Amygdala (tissue), 56 donors: ENCODE results near the gene SNRPD3.

ENCODE experiments used
- DNase-seq, 56 donors: peaks; one replicate each; lab custom pipeline; 2025; lab: John Stamatoyannopoulos, UW

Gene SNRPD3

DNA sequence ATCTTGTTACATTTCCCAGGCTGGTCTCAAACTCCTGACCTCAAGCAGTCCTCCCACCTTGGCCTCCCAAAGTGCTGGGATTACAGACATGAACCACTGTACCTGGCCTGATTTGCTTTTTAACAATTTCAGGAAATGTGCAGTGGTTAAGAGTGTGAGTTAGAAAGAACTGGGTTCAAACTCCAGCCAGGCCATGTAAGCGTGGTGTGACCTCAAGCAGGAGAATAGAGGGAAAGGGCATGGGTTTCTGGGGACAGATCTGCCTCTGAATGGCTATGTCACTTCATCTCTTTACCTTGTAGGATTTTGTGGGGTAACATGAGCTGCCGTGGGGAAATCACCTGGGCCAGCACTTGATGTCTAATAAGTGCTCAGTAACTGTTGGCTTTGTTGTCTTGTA lies 9.3 kb downstream of the SNRPD3 start:
- no peak for DNase-seq

DNA sequence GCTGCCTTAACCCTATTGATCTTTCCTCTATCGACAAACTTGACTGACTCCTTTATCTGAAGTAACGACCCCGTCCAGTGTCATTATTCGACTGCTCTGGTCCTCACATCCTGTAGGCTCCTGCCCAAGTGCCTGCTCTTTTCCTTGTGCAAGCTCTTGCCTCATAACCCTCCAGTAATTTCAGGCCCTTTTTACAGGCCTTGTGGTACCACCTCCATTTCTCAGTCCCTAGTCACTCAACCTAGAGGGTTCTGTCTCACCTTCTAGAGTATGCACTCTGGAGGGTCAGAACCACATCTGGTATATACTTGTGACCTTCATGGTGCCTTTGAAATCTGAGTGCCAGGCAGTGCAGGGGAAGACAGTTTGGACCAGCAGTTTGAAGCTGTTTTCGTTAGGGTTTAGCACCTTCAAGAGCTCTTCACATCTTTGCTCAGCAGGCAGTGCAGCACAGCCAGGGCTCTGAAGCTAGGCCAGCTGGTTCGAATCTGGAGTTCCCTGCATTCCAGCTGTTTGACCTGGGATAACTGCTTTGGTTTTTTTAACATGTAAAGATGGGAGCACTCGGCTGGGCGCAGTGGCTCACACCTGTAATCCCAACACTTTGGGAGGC lies 11.2 kb downstream of the SNRPD3 start:
- DNase-seq, result no peak

DNA sequence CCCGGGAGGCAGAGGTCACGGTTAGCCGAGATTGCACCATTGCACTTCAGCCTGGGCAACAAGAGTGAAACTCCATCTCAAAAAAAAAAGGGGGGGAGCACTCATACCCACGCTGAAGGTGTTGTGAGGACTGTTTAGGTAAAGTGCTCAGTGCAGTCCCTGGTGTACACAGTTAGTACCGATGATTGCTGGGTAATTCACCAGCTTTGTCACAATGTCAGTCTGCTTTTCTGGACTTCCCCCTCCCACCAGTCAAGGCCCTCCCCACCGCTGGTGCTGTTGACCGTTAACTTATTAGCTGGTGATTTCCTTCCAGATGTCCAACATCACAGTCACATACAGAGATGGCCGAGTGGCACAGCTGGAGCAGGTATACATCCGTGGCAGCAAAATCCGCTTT lies 11.9 kb downstream of the SNRPD3 start:
- DNase-seq, result no peak

DNA sequence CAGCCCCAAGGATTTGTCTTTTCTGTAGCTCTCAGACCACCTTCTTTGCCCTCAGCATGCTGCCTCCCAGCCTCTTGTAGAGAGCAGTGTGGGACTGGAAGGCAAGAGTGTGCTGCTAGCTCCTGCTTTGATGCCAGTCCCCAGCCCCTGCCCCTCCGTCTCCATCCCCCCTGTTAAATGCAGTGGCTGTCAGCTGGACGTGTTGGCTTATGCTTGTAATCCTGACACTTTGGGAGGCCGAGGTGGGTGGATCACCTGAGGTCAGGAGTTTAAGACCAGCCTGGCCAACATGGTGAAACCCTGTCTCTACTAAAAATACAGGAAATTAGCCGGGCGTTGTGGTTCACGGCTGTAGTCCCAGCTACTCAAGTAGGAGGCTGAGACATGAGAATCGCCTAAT lies 15.5 kb downstream of the SNRPD3 start:
- DNase-seq, result no peak

DNA sequence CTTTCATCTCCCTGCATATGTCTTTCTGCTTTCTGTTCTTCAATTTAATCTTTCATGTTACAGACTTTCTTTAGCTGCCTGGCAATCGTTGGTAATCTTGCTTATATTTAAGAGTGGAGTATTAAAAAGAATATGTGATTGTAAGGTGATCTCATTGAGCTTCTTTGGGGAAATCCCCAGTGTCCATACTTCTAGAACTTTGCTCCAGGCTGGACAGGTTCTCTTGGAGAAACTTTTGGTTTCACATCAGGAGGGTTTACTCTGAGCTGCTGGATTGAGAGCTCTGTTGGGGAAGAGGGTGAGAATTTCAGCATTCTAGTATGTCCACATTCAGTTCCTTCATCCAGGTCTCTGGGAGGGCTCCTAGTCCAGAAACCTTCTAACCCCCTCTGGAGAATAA lies 21.0 kb downstream of the SNRPD3 start:
- no peak for DNase-seq

DNA sequence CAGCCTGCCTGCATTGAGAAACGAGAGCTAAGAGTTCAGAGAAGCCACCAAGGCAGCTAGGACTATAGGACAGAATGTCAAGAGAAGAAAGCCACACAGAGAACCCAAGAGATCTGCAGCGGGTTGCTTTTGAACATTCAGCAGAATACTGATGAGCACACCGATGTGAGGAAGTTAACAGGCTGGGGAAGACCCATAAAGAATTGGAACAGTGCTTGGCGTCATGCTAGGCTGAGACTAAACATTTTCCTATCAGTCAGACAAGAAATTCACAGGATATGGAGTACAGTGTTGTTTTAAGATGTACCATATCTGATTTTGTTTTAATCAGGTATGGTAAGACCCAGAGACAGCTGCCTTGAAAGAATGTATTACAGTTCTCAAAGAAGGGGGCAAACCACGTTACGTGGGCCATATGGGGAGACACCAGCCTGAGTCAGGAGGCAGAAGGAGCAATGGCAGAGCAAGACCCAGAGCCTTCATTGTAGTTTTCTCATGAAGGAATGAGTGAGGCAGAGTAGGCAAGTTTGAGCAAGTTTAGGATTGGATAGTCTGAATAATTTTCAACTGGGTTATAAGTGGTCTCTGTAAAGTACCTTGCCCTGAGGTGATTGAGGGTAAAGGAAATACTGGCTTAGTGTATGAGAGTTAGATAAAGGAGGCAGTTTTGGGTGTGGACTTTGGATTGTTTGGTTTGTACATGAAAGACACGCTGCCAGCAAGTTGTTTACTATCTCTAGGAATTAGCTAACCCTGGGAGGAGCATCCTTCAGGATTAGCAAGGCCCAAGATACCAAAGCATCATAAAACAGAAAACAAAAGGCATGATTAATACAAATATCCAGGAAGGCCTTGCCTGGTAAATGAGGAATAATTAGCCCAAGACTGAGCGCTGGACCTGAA lies 22.8 kb downstream of the SNRPD3 start:
- no peak for DNase-seq

DNA sequence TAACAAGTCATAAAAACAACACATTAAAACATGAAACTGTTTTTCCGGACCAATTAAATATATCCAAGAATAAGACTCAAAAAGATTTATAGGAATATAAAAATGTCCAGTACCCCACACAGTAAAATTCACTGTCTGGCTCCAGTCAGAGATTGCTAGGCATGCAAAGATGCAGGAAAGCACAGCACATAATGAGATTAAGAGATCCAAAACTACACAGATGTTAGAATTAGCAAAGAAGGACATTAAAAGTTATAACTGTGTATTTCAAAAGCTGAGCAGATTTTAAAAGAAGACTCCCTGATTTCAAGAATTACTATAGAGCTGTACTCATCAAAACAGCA lies 23.4 kb downstream of the SNRPD3 start:
- no peak for DNase-seq

DNA sequence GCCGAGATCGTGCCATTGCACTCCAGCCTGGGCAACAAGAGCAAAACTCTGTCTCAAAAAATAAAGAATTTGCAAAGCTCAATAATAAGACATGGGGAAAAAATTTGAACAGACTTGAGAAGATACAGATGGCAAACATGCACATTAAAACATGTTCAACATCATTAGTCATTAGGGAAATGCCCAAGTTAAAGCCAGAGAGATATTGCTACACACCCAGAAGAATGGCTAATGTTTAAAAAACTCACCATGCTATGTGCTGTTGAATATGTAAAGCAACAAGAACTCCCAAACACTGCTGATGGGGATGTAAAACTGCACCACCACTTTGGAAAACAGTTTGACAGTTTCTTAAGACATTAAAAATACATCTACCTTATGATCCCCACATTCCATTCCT lies 24.5 kb downstream of the SNRPD3 start:
- no peak for DNase-seq

DNA sequence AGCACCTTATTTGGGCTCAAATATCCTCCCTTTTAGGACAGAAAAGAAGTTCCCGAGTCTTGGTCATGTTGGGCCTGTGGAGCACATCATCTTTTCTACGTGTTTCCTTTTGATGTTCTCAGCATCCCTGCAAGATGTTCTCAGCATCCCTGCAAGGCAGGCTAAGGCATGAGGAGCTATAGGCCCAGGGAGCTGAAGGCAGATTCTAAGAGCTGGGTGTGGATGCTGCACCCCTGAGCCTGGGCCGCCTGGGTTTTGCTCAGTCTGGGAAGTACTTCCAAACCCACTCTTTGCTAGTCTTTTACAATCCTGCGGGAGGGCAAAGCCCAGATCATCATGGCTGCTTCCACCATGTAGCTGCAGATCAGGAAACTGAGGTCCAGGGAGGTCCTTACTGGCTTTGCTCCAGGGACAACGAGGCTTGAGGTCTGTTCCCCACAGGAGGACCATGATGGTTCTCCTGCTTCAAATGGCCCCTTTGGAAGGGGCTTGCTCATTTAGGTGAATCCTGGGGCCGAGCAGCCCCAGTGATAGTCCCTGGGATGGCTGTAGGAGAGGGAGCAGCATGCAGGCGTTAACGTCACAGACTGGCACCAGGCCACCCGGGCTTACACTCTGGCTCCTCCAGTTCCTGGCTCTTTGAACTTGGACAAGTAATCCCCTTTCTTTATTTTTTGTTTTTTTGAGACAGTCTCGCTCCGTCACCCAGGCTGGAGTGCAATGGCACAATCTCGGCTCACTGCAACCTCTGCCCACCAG lies 26.4 kb downstream of the SNRPD3 start:
- DNase-seq, result no peak

DNA sequence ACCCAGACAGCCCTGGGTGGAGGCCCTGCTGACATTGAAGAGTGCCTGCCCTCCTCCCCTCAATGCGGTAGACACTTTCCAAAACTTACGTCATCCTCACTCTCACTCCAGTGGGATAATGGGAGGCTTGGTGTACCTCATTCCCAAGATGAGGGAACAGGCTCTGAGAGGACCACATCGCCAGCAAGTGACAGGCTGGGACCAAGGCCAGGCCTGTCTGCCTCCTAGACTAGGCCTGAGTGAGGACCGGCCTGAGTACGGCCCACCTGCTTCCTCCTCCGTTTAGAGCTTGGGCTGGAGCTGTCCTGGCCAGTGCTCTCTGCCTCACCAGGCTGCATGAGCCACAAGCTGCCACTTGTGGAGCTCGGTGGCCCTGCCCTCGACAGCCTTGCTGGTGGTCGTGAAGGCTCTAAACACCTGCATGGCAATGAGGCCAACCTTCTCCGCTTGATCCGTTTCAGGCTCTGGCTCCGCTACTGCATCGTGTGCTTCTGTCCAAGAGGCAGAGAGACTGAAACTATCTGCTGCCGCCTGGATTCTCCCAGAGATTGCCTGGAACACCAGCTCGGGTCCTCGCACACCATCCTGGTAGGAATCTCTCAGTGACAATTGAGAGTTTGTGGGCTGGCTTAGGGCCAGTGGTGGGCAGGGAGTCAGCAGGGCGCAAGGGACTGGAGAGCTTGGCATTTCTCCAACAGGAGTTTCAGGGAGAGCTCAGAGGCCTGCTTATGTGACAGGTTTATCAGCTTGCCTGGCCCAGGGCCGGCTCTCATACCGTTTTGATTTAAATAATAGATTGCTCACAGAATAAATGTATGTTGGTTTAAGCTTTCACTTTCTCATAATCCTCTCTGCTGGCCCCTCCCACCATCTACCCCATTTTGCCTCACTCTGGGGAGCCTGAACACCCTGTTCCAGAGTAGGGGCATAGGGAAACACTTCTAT lies 27.7 kb downstream of the SNRPD3 start:
- peak in 2 of 56 donors; percentile 18 to 69 for DNase-seq

DNA sequence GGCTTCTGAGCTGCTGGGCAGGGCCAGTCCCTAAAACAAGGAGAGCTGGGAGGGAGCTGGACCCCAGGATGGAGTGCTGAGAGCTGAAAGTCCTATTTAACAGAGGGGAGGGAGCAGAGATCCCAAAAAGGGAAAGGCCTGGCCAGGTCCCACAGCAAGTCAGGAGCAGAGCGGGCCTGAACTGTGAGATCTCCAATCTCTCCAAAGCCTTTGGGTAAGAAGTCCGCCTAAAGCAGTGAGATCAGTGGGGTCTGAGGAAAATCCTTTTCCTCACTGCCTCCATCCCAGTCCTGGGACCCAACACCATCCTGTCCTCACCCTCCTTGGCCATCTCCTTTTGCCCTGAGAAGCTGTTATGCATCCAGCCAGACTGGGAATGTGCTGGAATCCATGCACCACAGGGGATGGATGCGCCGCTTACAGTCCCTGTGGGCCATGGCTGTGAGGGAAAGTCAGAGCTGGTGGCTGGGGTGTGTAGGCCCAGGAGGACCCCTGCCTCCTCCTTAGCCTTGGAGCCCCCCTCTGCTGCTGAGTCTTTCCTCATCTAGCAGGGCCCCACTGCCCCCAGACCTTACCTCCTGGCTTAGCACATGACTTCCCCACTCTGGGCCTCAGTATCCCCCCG lies 28.5 kb downstream of the SNRPD3 start:
- DNase-seq, result no peak

DNA sequence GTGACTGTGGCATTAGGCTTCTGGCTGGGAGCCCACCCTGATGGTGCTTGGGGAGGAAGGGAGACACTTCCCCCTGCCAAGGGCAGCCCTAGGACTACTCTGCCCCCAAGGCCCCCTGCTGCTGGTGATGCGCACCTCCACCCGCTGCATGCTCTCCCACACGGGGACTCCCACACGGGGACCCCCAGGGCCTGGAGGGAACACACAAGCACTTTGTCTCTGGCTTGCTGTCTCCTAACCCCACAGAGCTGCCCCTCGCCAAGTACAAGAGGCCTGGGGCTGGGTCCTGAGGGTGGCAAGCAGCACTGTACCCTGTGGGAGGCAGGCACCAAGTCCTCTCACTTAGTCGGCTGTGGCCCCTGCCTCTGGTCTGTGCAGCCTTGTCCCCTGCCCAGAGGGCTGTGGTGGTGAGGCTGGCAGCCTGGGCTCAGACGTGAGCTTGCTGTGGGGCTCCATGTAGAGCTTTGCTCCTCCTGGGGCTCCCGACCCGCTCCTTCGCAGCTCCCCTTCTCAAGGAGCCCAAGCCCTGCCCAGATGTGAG lies 29.1 kb downstream of the SNRPD3 start:
- DNase-seq, result no peak

DNA sequence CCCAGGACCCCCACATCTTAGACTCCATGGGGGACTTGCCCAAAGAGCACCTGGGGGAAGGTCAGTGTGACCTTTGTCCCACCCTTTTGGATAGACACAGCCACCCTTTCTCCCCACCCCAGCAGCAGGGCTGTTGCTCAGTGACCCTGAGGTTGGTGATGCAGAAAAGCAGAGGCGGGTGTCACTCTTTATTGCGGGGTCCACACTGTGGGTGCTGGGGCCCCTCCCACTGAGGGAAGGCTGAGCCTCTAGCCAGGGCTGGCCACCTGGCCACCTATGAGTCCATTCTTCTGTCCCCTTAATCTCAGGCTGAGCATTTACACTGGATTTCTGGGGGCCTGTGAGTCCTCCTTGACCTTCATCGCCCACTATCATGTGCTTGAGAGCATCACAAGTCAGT lies 29.7 kb downstream of the SNRPD3 start:
- no peak for DNase-seq

DNA sequence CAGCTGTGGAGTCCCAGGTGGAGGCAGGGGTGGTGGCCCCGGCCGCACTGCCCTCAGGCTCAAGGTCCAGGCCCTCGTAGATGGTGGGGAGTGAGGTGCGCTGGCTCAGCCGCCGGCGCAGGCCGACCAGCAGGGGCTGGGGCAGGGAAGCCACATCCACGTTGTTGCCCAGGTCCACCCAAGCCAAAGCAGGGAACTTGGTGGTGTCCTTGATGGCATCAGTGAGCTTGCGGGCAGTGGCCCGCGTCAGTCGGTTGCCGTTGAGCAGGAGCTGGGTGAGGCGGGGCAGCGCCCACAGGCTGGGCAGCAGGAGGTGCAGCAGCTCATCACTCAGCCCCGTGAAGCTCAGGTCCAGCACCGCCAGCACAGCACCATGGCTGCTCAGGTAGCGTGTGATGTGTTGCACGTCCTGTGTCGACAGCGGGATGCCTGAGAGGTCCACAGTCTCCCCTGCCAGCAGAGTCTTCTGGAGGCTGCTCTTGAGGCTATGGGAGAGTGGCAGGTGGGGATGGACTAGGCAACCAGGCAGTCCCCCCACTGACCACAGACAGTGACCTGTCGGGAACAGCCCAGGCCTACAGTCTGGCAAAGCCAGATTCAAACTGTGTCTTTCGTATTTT lies 30.2 kb downstream of the SNRPD3 start:
- DNase-seq, result no peak

DNA sequence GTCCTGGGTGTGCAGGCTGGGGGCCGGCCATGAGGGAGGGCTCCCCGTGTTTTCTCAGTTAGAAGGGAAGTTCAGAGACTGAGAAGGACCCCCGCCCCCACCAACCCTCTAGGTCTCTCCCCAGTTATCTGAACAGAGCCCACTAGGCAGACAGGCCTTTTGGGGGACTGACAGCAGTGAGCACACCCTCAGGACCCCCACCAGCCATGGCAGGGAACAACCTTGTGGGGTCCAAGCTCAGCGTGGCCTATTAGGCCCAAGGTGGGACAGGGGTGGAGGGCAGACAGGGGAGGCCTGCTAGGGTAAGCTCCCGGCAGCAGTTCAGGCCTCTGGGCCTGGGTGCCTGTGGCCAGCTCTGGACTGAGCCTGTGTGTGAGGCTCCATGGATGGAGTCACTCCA lies 31.5 kb downstream of the SNRPD3 start:
- no peak for DNase-seq

DNA sequence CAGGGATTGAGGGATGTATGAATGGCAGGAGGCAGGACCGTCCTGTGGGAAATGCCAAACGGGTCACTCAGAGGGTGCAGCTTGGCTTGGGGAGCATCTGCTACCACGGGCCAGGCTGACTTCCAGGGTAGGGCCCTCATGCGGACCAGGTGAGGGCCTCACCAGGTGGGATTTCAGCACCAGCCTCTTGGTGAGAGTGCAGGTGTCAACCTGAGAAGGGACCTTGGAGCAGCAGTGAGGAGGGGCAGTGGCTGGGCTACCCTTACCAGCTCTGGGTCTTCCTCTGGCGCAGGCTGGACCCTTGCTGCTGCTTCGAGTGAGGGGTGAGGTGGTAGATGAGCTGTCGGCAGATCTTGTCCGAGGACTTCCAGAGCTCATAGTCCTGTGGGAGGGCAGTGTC lies 32.1 kb downstream of the SNRPD3 start:
- DNase-seq, result no peak

DNA sequence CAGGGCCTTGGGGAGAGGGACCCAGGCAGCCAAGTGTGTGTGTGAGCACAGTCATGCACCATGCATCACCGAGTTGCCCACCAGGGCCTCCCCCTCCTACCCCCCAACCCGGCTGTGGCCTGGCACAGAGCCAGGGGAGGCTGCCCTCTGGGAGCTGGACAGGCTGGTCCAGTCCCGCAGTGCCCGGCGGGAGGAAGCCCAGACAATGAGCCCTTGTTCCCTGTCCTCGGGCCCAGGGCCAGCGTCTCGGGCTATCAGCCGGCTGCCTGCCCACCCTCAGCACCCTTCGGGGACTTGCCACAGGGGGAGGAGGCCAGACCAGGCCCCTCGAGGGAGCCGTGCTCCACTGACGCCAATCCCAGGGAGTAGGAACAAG lies 32.6 kb downstream of the SNRPD3 start:
- DNase-seq, result peak in 55 of 56 donors; percentile 35 to 96 (median 86)

DNA sequence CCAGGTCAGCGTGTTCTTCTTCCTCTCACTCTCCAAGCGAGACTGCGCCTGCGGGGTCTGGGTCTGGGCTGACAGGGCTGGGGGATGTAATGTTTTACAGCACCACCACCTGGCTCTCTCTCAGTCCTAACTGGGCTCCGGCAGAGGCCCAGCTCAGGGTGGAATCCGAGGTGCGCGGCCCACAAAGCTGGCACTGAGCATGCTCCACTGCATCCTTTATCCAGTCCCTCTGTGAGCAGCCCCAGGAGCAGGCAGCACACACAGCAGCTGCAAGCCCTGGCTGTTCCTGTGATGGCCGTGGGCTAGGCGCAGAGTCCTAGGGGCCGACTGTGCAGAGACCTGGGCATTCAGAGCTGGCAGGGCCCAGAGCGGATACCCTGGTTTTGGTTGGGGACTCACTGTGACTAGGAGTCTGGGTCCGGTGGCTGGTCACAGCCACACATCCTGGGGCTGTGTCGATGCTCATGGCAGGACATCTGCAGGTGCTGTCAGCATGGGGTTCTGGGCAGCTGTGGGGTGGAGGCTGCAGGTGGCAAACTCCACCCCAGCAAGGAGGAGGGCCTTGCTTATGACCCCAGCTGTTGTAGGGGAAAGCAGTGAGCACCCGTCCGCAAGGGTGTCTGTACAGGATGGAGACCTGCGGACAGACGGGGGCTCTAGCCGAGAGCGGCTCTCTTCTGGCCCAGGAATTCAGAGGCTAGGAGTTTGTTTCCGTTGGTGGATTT lies 33.1 kb downstream of the SNRPD3 start:
- peak in 5 of 56 donors; percentile 64 to 72 (median 70) for DNase-seq
